HG02571 (cell line): Measurements from ENCODE around the gene PANX2.

Source experiments
- ATAC-seq: cut with Tn5 transposase; IDR thresholded peaks from one replicate; pipeline ENCODE4 v1.9.1; 2021; ENCODE audit warnings: mild to moderate bottlenecking, moderate library complexity; ENCODE audit not compliant: unreplicated experiment

Gene PANX2

GRCh38 chr22:50169181-50169759 lies 1.3 kb upstream of the PANX2 start:
- no peak for ATAC-seq

- ATAC-seq = no peak
These were observed 673 bp upstream of the PANX2 start for GRCh38 chr22:50169774-50170341.

GRCh38 chr22:50171319-50171964 lies 911 bp downstream of the PANX2 start:
- no peak for ATAC-seq

DNA sequence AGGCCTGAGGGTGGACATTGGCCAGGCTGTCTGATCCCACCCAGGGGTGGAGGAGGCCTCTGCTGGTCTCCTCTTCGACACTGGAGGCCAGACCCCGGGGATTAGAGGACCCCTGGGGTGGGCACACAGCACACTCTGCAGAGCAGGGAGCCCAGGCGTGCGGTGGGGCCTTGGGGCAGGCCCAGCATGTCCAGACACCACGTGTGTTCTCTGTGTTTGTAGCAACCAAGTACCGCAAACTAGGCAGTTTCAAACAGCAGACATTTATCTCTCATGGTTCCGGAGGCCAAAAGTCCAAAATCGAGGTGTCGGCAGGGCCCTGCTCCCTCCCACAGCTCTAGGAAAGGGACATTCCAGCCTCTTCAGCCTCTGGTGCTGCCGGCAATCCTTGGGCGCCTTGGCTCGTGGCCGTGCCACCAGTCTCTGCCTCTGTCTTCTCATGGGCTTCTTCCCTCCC lies 1.5 kb downstream of the PANX2 start:
- no peak for ATAC-seq

- no peak for ATAC-seq
These were observed 2.9 kb downstream of the PANX2 start for GRCh38 chr22:50173311-50173982.

GRCh38 chr22:50173983-50174355 lies 3.4 kb downstream of the PANX2 start:
- no peak for ATAC-seq

- no peak for ATAC-seq
These were observed 4.1 kb downstream of the PANX2 start for GRCh38 chr22:50174382-50175190.

- no peak for ATAC-seq
These were observed 4.6 kb downstream of the PANX2 start for GRCh38 chr22:50175191-50175461.

- no peak for ATAC-seq
These were observed 5.7 kb downstream of the PANX2 start for GRCh38 chr22:50175921-50176849.

DNA sequence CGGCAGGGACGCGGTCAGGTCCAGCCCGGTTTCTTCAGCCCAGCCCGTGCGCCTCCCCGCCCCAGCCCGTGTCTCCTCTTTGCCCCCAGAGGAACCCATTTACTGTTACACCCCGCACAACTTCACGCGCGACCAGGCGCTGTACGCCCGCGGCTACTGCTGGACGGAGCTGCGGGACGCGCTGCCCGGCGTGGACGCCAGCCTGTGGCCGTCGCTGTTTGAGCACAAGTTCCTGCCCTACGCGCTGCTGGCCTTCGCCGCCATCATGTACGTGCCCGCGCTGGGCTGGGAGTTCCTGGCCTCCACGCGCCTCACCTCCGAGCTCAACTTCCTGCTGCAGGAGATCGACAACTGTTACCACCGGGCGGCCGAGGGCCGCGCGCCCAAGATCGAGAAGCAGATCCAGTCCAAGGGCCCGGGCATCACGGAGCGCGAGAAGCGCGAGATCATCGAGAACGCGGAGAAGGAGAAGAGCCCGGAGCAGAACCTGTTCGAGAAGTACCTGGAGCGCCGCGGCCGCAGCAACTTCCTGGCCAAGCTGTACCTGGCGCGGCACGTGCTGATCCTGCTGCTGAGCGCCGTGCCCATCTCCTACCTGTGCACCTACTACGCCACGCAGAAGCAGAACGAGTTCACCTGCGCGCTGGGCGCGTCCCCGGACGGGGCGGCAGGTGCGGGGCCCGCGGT lies 6.5 kb downstream of the PANX2 start:
- ATAC-seq = no peak

GRCh38 chr22:50177537-50178470 lies 7.3 kb downstream of the PANX2 start:
- no peak for ATAC-seq

GRCh38 chr22:50178471-50178864 lies 7.9 kb downstream of the PANX2 start:
- ATAC-seq = no peak

DNA sequence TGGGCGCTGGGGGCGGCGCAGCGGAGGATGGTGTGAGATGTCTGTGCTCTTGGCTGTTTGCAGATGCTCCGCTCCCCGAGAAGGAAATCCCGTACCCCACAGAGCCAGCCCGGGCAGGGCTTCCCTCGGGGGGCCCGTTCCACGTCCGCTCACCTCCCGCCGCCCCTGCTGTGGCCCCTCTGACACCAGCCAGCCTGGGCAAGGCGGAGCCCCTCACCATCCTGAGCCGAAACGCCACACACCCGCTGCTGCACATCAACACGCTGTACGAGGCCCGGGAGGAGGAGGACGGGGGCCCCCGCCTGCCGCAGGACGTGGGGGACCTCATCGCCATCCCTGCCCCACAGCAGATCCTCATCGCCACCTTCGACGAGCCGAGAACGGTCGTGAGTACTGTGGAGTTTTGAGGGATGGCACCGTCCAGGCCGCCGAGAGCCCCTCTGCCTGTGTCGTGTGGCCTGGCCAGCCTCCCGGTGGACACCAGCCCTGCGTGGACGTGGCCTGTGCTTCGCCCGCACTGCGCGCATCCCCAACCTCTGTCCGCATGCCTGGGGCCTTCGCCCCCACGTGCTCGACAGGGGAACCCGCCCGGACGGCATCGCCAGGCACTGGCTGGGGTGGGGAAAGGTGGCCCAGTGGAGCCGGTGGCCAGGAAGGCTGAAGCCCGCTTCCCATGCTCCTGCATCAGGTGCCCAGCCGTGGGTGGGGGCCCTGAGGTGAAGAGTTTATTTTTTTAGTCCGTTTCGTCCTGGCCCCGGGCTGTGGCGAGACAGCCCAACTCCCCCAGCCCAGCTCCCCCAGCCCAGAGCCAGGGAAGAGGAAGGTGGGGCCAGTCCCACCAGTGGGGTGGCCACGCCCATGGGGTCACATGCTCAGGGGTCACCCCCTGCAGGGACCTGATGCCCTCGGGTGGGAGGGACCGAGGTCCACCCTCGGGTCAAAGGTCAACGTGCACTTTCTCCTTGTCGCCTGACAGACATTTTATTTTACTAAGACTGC lies 8.6 kb downstream of the PANX2 start:
- no peak for ATAC-seq

- ATAC-seq = no peak
These were observed 9.6 kb downstream of the PANX2 start for GRCh38 chr22:50179937-50180726.

DNA sequence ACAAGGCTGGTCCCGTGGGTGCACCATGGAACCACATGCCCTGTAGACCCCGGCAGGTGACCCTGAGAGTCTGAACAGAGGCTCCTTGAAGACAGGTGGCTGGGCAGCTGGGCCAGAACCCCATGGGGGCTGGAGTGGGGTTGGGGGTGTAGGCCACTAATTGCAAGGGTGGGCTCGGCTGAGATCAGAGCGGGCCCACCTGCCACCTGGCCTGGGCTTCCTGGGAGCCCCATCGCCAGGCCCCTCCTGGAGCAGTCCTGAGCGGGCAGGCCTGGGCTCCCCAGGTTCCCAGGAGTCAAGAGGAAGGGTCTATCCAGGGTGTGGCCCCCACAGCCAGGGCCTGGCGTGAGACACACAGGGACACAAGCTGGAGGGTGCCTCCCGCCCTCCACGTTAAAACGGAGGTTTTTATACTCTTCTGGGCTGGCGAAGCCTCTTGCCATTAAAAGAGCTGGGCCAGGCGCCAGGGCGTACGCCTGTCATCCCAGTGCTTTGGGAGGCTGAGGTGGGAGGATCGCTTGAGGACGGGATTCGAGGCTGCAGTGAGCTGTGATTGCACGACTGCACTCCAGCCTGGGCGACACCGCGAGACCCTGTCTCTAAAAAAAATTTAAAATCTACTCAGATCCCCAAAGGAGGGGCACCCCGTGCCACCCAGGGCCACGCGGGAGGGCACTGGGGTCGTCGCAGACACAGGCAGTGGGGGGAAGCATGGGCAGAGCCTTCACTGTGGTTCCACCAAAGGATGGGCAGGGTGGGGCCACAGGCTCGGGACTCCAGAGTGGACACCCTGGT lies 10.4 kb downstream of the PANX2 start:
- no peak for ATAC-seq
